ENCODE measurements around the gene INTS7.
A peak's percentile ranks its signal among the peaks of the same experiment; 100 is the strongest.
"Not testable (repeated sequence)": the region's sequence is repeated elsewhere in the genome, so short reads cannot be mapped to it uniquely, and the experiment has no call there.

The INTS7 gene

GRCh38 chr1:212037900-212038299 is 2.5 kb upstream of the INTS7 start:
- DNase-seq (ENCODE audit: low read depth) = no peak
- TF ChIP-seq CTCF (IDR thresholded peaks at IDR 0.05; ENCODE audit: low read depth, low read length, missing control alignments) = no peak
- peak overlapping the region; percentile 87 for H3K4me3 ChIP-seq (ENCODE audit: low read depth, low read length)

- H3K4me3 ChIP-seq (ENCODE audit: low read depth, low read length) = peak overlapping the region; percentile 87
- no peak for TF ChIP-seq CTCF (IDR thresholded peaks at IDR 0.05; ENCODE audit: low read depth, low read length, missing control alignments)
- no peak for DNase-seq (ENCODE audit: low read depth)
Observed at GRCh38 chr1:212035835-212036605, 663 bp upstream of the INTS7 start.

GRCh38 chr1:212034516-212035122 is 738 bp downstream of the INTS7 start:
- DNase-seq (ENCODE audit: low read depth) = no peak
- H3K4me3 ChIP-seq (ENCODE audit: low read depth, low read length) = peak overlapping the region; percentile 87
- TF ChIP-seq CTCF (IDR thresholded peaks at IDR 0.05; ENCODE audit: low read depth, low read length, missing control alignments) = no peak

GRCh38 chr1:212030936-212031528 is 4.3 kb downstream of the INTS7 start:
- no peak overlapping the region for H3K4me3 ChIP-seq (ENCODE audit: low read depth, low read length)
- DNase-seq (ENCODE audit: low read depth) = no peak
- TF ChIP-seq CTCF (IDR thresholded peaks at IDR 0.05; ENCODE audit: low read depth, low read length, missing control alignments) = no peak

- H3K4me3 ChIP-seq (ENCODE audit: low read depth, low read length); DNase-seq (ENCODE audit: low read depth): not testable (repeated sequence)
Observed at GRCh38 chr1:212027727-212028126, 7.6 kb downstream of the INTS7 start.

GRCh38 chr1:212024469-212025149 is 10.7 kb downstream of the INTS7 start:
- TF ChIP-seq CTCF (IDR thresholded peaks at IDR 0.05; ENCODE audit: low read depth, low read length, missing control alignments) = no peak
- no peak overlapping the region for H3K4me3 ChIP-seq (ENCODE audit: low read depth, low read length)
- DNase-seq (ENCODE audit: low read depth) = no peak

- not testable (repeated sequence) for DNase-seq (ENCODE audit: low read depth)
Observed at GRCh38 chr1:212022908-212023307, 12.4 kb downstream of the INTS7 start.

More at GRCh38 chr1:212022908-212023307, 12.4 kb downstream of the INTS7 start:
- not testable (repeated sequence) for H3K4me3 ChIP-seq (ENCODE audit: low read depth, low read length)

Data from GM12864 (cell line).